NCI-H524 (cell line): ENCODE data around the gene FGFR3.

Experiments used
- DNase-seq, 2 experiments: peaks; one replicate each; lab custom pipeline; 2025; lab: John Stamatoyannopoulos, UW

Gene FGFR3

DNA sequence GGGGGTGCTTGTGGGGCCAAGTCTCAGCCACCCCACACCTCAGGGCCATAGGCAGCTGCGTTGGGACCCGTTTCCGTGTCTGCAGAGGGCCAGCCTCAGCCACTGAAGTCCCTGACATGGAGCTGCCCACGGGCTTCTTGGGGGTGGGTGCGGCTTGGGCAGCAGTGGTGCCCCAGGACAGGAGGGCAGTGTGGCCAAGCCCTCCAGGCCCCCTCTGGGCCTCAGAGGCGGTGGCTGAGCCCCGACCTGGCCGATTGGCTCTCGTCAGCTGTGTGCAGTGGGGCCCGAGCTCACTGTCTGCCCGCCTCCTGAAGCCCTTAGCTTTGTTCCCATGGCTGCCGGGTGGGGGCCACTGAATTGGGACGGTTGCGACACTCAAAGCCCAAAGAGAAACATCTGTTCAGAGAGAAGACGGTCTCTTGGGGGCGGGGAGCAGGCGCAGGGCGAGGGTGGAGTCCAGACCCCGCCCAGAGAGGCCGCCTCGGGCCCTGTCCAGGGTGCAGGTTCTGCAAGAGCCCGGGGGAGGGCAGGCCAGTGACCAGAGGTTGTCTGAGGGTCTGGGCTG is 9.1 kb downstream of the FGFR3 start:
- peak; percentile 74 to 83 for DNase-seq

DNA sequence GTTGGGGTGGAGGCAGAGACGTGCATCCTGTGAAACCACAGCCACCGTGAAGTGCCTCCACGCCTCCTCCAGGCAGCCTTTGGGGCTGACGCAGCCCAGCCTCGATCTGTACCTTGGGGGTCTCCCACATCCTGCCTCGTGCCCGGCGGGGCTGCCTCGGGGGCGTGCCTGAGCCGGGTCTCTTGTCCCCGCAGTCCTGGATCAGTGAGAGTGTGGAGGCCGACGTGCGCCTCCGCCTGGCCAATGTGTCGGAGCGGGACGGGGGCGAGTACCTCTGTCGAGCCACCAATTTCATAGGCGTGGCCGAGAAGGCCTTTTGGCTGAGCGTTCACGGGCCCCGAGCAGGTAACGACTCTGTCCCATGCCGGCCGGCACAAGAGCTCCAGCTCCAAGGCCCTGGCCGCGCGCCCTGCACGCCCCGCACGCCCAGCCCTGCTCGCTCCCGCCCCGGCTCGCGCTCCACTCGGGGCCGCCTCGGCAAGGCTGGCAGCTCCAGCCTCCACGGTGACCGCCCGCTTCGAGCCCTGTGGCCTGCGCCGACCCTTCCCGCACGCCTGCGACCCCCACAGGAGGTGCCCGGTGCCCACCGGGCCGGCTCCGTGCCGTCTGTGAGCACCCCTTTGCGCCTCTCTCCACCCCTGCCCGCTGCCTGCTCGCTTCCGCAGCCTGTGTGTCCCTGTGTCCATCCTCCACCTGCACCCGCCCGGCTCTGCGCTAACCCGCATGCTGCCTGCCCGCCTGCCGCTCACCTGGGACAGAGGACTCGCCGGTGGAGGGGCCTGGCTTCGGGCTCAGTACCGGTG is 9.8 kb downstream of the FGFR3 start:
- DNase-seq: no peak

DNA sequence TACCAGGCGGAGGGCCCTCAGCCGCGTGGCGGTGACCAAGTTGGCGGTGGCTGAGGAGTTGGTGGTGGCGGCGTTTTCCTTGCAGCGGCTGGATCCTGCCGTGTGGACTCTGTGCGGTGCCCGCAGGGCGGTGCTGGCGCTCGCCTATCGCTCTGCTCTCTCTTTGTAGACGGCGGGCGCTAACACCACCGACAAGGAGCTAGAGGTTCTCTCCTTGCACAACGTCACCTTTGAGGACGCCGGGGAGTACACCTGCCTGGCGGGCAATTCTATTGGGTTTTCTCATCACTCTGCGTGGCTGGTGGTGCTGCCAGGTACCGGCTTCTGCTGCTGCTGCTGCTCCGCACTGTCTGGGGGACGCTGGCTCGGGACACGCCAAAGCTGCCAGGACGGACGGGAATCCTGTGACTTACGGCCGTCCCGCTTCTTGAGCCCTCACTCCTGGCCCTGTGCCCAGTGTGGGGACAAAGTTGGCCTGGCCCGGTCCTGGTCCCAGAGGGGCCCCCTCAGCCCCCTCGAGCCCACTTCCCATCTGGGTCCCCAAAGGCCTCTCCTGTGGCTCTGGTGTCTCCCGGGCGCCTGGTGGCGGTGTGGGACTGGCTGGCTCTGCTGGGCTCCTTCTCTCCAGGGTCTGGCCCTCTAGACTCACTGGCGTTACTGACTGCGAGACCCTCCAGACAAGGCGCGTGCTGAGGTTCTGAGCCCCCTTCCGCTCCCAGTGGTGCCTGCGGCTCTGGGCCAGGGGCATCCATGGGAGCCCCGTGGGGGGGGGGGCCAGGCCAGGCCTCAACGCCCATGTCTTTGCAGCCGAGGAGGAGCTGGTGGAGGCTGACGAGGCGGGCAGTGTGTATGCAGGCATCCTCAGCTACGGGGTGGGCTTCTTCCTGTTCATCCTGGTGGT is 10.7 kb downstream of the FGFR3 start:
- DNase-seq: no peak

DNA sequence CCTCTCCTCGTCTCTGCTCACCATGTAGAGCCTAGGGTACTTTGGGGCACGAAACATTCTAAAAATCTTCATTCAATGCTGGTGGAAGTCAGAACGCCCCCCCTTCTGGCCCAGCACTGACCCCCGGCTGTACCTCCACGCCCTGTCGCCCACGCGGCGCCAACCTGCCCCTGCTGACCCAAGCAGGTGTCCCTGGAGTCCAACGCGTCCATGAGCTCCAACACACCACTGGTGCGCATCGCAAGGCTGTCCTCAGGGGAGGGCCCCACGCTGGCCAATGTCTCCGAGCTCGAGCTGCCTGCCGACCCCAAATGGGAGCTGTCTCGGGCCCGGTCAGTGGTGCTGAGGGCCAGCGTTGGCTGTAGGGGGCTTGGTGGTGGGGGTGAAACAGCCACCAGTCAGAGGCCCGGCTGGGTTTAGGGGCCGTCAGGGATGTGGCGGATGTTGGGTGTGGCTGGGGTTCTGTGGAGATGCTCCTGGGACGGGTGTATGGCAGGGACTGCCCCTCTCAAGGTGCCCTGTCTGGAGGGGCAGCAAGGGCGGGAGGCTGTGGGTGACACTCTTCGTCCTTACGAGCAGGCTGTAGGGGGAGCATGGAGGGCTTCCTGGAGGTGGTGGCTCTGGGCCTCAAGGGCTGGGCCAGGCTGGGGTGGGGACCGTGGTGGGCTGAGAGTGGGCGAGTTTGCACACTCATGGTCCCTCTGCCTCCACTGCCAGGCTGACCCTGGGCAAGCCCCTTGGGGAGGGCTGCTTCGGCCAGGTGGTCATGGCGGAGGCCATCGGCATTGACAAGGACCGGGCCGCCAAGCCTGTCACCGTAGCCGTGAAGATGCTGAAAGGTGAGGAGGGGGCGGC is 11.8 kb downstream of the FGFR3 start:
- no peak for DNase-seq

DNA sequence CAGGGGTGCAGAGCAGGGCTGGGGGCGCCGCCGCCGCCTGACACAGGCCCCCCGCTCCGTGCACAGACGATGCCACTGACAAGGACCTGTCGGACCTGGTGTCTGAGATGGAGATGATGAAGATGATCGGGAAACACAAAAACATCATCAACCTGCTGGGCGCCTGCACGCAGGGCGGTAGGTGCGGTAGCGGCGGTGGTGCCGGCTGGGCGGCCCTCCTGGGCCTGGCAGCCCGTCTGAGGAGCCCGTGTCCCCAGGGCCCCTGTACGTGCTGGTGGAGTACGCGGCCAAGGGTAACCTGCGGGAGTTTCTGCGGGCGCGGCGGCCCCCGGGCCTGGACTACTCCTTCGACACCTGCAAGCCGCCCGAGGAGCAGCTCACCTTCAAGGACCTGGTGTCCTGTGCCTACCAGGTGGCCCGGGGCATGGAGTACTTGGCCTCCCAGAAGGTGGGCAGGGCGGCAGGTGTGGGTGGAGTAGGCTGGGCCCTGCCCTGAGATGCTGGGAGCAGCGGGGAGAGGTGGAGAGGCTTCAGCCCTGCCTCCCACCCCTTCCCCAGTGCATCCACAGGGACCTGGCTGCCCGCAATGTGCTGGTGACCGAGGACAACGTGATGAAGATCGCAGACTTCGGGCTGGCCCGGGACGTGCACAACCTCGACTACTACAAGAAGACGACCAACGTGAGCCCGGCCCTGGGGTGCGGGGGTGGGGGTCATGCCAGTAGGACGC is 12.6 kb downstream of the FGFR3 start:
- no peak for DNase-seq

DNA sequence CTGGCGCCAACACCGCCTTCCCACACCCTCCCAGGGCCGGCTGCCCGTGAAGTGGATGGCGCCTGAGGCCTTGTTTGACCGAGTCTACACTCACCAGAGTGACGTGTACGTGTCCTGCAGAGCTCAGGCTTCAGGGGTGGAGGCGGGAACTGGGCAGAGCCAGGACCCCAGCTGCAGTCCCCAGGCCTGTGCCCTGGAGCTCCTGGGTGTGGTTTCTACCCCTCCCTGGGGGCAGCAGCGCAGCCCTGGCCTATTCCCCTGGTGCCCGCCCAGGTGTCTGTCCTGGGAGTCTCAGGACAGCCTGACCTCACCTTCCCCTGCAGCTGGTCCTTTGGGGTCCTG is 13.1 kb downstream of the FGFR3 start:
- DNase-seq: no peak

DNA sequence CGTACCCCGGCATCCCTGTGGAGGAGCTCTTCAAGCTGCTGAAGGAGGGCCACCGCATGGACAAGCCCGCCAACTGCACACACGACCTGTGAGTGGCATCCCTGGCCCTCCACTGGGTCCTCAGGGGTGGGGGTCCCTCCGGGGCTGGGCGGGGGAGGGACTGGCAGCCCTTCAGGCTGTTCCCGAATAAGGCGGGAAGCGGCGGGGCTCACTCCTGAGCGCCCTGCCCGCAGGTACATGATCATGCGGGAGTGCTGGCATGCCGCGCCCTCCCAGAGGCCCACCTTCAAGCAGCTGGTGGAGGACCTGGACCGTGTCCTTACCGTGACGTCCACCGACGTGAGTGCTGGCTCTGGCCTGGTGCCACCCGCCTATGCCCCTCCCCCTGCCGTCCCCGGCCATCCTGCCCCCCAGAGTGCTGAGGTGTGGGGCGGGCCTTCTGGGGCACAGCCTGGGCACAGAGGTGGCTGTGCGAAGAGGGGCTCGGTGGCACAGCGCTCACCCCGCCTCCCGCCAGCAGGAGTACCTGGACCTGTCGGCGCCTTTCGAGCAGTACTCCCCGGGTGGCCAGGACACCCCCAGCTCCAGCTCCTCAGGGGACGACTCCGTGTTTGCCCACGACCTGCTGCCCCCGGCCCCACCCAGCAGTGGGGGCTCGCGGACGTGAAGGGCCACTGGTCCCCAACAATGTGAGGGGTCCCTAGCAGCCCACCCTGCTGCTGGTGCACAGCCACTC is 13.7 kb downstream of the FGFR3 start:
- no peak for DNase-seq

DNA sequence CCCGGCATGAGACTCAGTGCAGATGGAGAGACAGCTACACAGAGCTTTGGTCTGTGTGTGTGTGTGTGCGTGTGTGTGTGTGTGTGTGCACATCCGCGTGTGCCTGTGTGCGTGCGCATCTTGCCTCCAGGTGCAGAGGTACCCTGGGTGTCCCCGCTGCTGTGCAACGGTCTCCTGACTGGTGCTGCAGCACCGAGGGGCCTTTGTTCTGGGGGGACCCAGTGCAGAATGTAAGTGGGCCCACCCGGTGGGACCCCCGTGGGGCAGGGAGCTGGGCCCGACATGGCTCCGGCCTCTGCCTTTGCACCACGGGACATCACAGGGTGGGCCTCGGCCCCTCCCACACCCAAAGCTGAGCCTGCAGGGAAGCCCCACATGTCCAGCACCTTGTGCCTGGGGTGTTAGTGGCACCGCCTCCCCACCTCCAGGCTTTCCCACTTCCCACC is 14.3 kb downstream of the FGFR3 start:
- DNase-seq: no peak

DNA sequence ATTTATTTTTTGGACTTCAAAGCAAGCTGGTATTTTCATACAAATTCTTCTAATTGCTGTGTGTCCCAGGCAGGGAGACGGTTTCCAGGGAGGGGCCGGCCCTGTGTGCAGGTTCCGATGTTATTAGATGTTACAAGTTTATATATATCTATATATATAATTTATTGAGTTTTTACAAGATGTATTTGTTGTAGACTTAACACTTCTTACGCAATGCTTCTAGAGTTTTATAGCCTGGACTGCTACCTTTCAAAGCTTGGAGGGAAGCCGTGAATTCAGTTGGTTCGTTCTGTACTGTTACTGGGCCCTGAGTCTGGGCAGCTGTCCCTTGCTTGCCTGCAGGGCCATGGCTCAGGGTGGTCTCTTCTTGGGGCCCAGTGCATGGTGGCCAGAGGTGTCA is 15.3 kb downstream of the FGFR3 start:
- DNase-seq: no peak

DNA sequence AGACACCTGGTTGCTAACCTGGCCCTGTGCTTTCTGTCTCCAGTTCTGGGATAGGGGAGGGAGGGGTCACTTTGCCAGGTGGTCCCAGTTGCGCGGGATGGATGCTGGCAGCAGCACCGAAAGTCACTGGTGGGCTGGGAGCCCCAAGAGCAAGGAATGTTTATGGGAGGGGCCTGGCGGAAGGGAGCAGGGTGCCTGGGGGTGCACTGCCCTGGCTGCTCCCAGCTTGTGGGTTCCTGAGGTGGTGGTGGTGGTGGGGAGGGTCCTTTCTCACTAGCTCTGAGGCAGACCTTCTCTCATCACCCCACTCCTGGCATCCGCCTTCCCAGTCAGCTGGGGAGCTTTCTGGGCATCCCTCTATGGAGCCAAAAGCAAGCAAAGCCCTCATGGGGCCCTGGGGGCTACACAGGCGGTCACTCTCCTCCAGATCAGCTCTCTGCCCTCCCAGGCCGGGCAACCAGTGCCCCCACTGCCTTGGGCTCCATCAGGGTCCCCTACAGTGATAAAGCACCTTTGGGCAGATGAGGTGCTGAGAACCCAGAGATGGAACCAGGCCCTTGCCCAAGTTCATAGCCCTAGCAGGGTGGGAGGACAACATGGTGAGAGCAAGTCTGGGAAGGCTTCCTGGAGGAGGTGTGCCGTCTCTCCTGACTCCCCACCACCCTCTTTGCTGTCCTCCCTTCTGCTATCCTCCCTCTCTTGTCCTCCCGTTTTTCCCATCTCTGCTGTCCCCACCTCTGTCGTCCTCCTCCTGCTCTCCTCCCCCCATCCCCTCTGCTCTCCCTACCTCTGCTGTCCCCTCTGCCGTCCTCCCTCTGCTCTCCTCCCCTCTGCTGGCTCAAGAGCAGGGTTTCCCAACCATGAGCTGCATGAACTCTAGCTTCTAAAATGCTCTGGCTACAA is 16.0 kb downstream of the FGFR3 start:
- DNase-seq: no peak

DNA sequence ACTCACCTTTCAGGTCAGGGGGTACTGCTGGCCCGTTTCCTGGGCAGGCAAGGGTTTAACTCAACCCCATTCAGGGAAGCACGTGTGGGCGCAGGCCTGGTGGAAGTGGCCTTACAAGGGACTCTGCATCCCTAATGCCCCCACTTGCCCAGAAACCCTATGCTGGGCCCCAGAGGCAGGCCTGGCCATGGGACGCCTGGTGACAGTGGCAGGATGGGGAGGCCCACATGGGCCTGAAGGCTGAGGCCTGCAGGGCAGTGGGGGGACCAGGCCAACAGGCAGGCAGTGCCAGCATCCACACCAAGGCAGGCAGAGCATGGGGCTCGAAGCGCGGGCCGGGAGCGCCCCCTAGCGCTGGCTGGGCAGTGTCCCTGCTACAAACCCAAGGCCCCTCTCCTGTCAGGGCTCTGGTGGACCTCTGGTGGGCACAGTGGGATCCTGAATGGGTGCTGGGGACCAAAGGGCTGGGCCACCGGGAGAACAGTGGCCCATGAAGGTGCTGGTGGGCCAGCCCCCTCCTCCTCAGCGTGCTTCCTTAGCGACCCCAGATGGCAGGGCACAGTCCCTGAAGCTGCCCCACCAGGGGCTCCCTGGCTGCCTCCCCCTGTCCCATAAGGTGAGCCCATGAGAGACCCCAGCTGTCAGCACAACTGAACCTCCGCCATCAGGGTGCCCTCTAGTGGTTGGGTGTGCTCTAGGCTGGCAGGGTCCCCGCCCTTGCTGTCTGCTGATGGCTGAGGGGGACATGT is 16.8 kb downstream of the FGFR3 start:
- peak; percentile 65 to 82 for DNase-seq

DNA sequence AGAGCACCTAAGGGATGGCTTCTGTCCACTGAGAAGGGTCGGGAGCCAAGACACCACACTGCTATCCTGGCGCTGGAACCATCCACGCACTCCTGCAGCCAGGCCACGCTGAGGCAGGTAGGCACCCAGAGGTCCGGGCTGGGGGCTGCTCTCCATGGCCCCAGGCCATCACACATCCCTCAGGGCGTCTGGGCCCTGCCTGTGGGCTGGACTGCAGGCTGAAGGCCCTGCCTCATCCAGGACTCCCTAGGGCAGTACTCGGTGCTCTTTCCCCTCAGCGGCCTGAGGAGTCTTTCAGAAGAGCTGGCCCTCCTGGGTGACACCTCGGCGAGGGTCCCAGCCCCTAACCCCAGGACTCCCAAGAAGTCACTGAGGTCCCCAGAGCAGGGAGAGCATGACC is 17.7 kb downstream of the FGFR3 start:
- no peak for DNase-seq

DNA sequence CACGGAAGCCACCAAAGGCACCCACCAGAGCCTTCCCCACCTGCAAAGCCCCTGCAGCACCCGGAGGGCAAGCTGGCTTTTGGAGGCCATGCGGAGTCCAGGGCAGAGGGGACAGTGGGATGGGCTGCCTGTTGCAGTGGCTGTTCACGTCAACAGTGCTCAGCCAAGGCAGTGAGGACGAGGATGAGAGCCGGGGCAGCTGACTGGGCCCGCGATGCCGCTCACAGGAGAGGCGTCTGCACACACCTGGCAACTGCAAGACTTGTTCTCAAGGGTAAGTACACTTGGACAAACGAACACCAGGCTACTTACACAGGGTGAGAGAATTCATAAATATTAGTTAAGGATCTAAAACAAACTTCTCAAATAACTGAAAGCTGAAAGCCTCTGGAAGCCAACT is 19.6 kb downstream of the FGFR3 start:
- DNase-seq: no peak

DNA sequence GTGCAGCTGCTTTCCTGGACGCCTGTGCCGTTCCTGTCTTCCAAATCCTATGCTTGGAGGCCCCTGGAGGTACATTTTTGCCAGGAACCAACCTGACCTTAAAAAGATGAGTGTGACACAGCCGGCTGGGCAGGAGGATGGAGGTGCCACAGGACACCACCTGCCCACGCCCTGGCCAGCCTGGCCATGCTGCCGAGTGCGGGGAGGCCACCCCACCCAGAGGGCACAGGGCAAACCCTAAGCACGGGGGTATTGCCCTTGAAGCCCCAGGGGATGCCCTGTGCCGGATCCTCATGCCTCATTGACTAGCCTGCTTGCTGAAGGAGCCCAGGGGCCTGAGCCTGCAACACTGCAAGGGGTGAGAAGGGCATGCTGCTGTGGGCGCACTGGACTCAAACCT is 20.1 kb downstream of the FGFR3 start:
- DNase-seq: no peak

DNA sequence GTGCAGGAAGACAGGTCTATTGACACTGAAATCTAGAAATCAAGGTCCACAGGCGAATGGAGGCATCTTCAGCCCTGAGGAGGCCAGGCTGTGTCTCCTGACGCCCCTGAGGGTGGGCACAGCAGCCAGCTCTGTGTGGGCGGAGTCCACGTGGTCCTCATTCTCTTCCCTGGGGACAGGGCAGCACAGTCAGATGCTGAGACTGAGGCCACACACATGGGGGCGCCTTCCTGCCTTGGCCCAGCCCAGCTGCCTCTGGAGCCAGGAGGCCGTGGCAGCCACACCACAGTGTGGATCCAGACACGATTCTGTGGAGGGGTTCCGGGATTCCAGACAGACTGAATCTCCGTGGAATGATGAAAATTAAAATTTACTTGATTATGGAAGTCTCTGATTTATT is 20.8 kb downstream of the FGFR3 start:
- no peak for DNase-seq

DNA sequence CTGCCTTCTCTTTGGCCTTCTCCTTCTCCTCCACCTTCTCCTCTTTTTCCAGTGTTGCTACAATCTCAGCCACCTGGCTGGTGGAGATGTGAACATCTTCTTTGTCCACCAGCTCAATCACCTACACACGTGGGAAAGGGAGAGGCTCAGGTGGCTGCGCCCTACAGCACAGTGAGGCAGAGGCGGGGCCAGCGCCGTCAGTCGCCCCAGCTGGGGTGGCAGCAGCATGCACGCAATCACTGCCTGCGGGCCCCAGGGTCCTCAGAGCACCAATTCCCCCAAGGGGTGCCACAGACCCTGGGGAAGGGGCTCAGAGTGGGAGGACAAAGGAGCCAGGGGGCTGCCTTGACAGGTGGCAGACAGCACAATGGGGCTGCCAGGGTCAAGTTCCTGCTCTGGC is 21.4 kb downstream of the FGFR3 start:
- no peak for DNase-seq

DNA sequence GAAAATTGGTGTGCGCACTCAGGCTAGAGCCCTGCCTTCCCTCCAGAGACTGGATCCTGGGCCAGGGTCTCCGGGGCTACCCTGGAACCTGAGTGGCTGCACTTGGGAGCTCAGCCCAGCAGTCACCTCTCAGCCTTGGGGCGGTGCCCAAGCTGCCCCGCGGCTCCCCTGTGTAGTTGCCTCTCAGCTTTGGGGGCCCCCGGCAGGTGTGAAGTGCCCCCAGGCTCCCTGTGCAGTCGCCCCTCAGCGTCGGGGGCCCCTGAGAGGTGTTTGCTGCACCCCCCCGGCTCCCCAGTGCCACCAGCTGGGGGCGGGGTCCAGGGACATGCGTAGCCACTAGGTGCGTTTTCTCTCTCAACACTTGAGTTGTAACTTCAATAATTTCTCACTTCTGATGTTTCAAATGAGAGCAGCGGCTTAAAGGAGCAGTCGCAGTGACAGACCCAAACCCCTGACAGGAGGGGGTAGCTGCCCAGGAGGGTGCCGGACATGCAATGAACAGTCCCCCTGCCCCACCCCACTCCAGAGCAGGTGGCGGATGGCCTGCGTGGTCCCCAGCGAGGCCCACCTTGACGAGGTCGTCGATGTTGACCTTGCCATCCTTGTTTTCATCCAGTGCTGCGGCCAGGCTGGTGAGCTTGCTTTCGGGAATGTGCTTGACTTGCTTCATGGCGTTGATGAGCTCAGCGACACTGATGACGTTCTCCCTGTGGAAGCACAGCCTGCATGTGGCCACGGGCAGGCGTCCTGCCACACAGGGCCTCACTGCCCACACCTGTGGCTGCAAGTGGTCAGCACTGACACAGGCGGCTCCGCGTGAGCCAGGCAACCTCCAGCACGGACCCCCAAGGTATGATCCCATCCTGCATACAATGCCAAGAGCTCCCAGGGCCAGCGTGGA is 22.3 kb downstream of the FGFR3 start:
- no peak for DNase-seq
